ENCODE results near the gene NFKBIL1.

The NFKBIL1 gene

GRCh38 chr6:31560697-31561058 lies 13.3 kb downstream of the NFKBIL1 start:
- no peak overlapping the region for H3K4me3 ChIP-seq (ENCODE audit: low read depth, low read length)
- TF ChIP-seq CTCF (conservative IDR thresholded peaks at IDR 0.05; ENCODE audit: low read depth, low read length), result no peak

GRCh38 chr6:31567531-31568370 lies 20.3 kb downstream of the NFKBIL1 start:
- DNase-seq (ENCODE audit: low read depth), result no peak
- TF ChIP-seq CTCF (conservative IDR thresholded peaks at IDR 0.05; ENCODE audit: low read depth, low read length), result no peak
- H3K4me3 ChIP-seq (ENCODE audit: low read depth, low read length), result no peak overlapping the region

More at GRCh38 chr6:31560697-31561058, 13.3 kb downstream of the NFKBIL1 start:
- no peak for DNase-seq (ENCODE audit: low read depth)

GRCh38 chr6:31568537-31568961 lies 21.1 kb downstream of the NFKBIL1 start:
- no peak for DNase-seq (ENCODE audit: low read depth)
- TF ChIP-seq CTCF (conservative IDR thresholded peaks at IDR 0.05; ENCODE audit: low read depth, low read length), result no peak
- no peak overlapping the region for H3K4me3 ChIP-seq (ENCODE audit: low read depth, low read length)

- no peak overlapping the region for H3K4me3 ChIP-seq (ENCODE audit: low read depth, low read length)
- no peak for DNase-seq (ENCODE audit: low read depth)
- no peak for TF ChIP-seq CTCF (conservative IDR thresholded peaks at IDR 0.05; ENCODE audit: low read depth, low read length)
These were observed 22.6 kb downstream of the NFKBIL1 start for GRCh38 chr6:31569861-31570536.

- H3K4me3 ChIP-seq (ENCODE audit: low read depth, low read length), result no peak within 1 kb of the TSS
- no peak for TF ChIP-seq CTCF (conservative IDR thresholded peaks at IDR 0.05; ENCODE audit: low read depth, low read length)
- DNase-seq (ENCODE audit: low read depth), result no peak
These were observed 24.9 kb downstream of the NFKBIL1 start, which contains the start of gene LTA for GRCh38 chr6:31572041-31572911. Gene LTA (plus strand): TSS chr6:31572289. CDS start chr6:31572743, 454 bp downstream.

- TF ChIP-seq CTCF (conservative IDR thresholded peaks at IDR 0.05; ENCODE audit: low read depth, low read length), result no peak
- no peak overlapping the region for H3K4me3 ChIP-seq (ENCODE audit: low read depth, low read length)
- no peak for DNase-seq (ENCODE audit: low read depth)
These were observed 26.1 kb downstream of the NFKBIL1 start for GRCh38 chr6:31573239-31574105.
